Measurements from ENCODE around the gene CABLES1.
A peak's percentile ranks its signal among the peaks of the same experiment; 100 is the strongest.
"Not testable (repeated sequence)": the region's sequence is repeated elsewhere in the genome, so short reads cannot be mapped to it uniquely, and the experiment has no call there.

Gene CABLES1

DNA sequence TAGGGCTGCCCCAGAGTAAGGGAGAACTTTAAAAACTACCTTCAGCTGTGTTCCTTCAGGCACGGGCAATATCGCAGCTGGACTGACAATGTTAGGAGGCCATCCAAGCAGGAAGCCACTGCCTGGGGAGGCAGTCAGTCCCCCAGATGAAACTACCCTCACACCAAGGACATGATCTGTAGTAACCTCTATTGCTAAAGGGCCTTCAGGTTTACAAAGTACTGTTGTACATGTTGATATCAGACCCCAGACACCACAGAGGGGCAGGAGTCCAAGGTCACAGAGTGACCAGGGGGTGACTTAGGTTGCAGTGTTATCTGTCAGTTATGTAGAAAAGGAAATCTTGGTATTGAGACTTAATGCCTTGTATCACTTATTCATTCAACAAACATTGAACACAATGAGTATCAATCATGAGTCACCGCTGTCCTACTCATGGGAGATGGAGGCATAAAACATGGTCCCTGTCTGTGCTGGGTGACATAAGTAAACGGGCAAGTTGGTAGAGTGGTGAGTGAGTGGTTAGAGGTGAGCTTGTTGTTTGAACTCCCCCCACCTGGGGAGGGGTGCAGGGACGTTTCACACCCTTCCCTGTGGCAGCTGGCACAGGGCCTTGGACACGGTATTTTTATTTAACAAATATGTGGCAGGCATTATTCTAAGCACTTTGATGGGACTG lies 7.1 kb downstream of the CABLES1 start:
- no peak for DNase-seq (ENCODE audit: low spot score)

DNA sequence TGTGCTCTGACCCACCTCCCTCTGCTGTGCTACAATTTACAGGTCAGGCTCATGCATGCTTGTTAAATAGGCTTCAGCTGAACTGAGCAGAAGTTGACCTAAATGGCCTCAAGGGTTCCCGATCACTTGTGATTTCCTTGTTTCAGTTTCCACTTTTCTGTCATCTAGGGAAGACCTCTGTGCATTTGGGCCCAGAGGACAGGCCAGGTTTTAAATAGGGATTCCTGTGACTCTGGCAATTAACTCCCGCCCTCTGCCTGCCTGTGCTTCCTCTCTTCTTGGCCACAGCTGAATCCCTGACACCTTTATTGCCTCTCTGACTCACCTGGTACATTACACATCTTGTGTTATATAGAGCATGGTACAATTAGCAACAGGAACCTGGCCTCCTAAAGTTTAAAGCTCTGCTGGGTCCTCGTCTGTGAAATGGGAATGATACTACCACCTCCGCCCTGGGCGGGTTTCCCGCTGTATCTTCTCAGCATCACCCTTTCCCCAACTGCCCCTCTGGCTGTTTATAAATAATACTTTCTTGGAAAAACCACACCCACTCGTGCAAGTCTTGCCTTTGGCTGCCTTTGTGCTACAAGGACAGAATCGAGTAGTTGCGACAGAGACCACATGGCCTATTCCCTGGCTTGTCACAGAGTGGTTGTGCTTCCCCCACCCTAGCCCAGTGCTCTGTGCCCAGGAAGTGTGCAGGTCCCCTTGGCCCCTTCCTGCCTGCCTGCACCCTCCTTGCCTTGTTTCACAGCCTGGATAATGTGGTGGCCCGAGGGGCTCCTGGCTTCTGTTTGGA lies 7.9 kb downstream of the CABLES1 start:
- DNase-seq (ENCODE audit: low spot score), result no peak

DNA sequence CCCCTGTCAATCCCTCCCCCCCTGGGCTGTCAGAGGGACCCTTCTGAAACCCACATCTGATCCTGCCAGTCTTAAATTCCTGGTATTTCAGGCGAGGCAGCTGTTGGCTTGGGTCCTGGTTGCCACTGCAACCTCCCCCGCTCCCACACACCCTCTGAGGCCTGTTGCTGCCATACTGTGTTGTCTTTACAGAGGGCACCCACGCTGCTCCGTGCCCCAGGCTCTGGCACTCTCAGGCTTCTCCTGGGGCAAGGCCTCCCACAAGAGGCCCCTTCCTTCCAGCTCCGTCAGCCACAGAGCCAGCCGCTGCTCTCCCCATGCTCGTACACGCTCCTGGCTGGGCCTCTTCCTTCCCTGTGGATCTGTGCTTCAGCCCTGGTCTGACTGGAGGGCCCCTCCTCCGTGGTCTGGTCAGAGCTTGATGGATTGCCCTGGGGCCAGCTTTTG lies 8.6 kb downstream of the CABLES1 start:
- DNase-seq (ENCODE audit: low spot score), result peak; percentile 72

DNA sequence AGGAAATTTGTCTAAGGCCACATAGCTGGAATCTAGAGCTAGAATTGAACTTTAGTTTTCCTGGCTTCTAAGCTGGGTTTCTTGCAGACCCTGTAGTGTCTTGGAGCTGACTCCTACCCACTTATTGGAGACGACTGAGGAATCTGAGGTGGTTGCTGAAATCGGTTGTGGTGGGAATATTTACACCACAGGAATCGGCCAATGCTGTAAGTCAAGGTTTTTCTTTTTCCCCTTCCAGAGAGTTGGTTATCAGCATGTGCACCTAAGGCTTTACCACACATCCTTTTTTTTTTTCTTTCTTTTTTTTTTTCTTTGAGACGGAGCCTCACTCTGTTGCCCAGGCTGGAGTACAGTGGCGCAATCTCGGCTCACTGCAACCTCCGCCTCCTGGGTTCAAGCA lies 9.4 kb downstream of the CABLES1 start:
- DNase-seq (ENCODE audit: low spot score), result no peak

DNA sequence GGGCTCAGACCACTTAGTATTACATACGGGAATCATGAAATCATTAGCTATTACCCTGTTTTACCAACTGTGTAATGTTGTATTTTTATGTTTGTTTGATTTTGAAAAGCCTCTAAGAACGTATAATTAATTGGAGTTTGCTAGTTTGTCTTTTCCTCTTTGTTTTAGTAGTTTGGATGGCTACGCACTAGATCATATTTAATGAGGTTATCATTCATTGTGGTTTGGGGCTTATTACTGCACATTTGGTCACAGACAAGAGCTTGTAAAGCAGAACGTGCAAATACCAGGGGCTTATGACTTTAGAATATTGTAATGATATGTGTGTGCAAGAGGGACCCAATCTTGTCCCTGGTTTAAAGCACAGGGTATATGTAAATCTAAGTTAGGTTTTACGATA lies 10.3 kb downstream of the CABLES1 start:
- DNase-seq (ENCODE audit: low spot score), result no peak

DNA sequence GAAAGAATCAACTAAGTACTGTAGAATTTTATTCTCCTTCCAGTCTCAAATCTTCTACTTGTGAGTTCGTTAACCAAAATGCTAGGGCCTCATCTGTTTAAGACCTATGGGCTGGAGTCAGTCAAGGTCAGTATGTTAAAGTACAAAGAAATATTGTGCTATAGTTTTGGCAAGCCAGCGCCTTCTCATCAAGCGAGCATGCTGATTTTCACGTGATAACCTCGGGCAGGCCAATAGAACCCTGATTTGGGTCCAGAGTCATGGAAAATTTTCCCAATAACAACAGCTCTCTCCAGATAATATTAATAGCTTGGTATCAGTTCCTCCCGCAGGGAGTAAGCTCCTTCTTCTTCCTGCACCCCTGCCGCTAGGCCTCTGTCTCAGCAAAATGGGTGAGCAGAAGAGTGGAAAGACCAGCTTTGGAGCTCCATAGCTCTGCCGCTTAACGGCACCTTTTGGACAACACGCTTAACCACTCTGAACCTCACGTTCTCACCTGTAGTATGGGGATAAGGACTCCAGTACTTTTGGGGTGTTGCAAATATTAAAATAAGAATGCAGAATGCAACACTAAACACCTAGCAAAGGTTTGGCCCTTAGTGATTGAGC lies 11.7 kb downstream of the CABLES1 start:
- DNase-seq (ENCODE audit: low spot score), result no peak

DNA sequence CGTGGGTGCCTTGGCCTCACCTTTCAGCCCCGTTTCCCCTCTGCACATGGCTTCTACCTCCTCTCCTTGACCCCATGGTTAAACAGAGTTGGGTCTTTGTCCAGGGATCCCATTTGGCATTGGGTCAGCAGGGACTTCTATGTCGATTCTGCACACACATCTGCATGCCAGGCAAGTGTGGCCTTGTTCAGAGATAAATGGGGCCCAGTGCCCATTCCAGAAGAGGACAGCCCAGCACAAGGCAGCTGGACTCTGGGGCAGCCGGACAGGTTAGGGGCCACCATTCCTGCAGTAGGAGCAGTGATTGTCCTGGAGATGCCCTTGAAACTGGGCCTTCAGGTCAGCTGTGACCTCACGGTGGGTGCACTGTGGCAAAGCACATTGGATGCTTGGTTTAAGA lies 13.1 kb downstream of the CABLES1 start:
- no peak for DNase-seq (ENCODE audit: low spot score)

DNA sequence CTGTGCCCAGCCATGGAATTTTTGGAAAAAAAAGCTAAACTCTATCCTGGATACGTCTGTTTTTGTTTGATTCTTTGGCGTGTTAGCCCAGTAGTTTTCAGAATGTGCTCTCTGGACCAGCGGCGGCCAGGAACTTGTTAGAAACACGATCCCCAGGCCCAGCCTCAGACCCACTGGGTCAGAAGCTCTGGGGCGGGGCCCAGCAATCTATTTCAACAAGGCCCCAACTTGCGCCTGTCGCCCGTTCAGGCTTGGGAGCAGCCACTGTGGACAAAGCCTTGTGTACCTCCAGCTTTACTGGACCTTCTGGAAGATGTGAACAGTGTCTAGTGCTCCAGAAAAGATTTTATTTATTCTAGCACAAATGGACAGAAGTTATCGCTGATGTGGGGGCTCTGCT lies 14.3 kb downstream of the CABLES1 start:
- no peak for DNase-seq (ENCODE audit: low spot score)

DNA sequence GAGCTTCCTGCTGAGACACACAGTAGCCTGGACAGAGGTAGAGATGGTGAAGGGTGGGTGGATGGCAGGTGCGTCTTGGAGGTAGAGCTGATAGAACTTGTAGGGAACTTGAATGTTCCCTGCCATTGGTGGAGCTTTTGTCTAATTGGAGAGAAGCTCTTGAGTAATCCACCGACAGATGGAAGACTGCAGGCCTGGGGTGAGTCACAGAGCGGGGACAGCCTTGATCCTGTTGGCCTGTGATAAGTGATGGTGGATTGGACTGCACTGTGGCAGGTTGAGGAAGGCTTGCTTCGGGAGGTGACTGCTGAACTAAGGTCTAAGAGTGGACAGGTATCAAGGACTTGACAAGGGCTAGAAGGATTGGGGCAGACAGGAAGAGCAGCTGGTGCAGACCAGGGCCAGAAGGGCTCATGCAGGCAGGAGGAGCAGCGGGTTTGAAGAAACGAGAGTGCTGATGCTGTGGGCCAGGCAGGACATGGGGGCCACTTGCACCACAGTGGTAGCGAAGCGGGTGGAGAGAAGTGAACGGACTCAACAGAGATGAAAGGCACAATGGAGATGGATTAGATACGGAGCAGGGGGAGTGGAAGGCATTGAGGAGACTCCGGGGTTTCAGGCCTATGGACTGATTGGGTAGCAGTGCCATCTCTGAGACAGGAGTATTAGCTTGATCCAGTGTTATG lies 16.3 kb downstream of the CABLES1 start:
- no peak for DNase-seq (ENCODE audit: low spot score)

DNA sequence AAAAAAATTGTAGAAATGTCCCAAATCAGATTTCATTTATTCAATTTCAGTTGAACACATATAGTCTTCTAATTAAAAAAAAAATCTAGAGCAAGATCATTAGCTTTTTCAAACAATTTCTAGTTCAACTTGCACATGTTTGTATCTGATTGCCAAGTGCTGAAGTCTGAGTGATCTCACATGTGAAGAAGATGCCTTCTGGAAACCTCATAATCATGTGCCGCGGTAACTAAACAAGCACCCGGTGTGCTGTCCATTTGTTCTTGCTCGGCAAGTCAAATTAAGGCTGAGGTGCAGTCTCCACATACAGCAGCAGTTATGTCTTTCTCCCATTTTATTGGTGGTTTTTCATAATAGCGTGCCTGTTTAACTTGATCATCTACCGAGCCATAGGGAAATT lies 18.7 kb downstream of the CABLES1 start:
- no peak for DNase-seq (ENCODE audit: low spot score)

DNA sequence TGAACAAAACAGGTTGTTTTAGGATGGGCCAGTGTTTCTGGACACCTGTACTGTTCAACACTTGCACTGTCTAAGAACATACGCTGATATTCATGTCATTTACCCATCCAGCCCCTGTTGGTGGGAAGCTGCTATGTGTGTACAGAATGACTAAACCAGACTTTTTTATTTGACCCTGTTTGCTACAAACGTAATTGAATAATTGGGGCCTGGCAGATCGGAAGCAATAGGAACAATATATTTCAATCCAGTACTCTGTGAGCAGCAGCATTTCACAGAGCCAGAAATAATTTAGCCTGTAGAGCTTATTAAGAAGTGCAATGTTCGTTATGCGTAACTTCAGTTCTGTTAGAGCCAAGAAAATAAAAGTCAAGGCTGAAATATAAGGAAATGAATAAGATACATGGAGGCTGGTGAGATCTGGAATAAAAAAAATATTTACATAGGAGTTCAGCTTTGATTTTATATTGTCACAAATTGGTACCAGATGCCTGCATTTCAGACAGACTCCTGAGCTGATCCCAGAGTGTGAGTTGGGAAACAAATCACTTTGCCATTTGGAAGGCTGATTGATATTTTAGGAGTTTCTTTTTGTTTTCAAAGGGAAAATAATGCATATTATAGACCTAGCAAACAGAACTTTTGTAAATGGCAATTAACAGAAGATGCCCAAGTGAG lies 19.7 kb downstream of the CABLES1 start:
- no peak for DNase-seq (ENCODE audit: low spot score)

DNA sequence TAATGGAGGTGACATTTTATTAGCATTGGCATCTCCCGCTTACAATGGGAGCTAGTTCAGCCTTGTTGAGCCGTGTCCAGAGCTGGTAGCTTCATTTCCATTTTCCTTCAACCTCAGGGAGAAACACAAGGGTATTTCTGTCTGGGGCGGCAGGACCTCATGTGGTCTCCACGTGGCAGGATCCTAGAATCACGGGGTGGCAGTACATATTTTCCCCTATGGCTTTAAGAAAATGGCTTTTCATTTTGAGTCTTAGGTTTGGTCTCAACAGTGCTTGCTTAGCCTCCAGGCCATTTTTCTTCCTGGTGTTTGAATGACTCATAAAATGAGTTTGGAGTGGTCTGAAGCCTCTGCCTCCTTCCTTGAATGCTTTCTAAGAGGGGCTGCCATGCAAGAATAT lies 20.3 kb downstream of the CABLES1 start:
- no peak for DNase-seq (ENCODE audit: low spot score)

DNA sequence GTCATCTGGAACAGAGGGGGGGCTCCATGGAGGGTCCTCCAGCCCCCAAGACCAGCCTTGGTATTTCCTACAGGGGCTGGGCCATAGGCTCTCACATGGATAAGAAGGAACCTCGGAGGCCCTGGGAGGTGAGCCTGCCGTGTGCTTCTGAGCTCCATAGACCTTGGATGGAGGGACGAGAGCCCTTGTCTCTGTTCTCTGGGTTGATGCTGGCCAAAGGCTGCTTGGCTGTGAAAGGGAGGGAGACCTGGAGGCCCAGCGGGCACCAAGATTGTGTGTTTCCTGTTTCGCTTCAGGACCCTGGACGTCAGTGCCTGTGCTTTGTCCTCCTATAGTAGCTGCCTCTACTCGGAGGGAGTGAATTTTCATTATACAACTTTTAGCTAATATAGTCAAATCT lies 20.8 kb downstream of the CABLES1 start:
- DNase-seq (ENCODE audit: low spot score), result no peak

DNA sequence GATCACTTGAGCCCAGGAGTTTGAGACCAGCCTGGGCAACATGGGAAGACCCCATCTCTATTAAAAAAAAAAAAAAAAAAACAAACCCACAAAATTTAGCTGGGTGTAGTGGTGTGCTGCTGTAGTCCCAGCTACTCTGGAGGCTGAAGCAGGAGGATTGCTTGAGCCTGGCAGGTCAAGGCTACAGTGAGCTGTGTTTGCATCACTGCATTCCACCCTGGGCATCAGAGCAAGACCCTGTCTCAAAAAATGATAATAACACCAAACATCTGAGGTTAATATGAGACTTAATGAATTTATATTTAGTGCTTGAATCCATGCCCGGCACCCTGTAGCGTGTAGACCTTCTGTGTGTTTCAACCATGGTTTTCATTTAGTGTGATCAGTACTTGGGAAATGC lies 22.8 kb downstream of the CABLES1 start:
- no peak for DNase-seq (ENCODE audit: low spot score)

DNA sequence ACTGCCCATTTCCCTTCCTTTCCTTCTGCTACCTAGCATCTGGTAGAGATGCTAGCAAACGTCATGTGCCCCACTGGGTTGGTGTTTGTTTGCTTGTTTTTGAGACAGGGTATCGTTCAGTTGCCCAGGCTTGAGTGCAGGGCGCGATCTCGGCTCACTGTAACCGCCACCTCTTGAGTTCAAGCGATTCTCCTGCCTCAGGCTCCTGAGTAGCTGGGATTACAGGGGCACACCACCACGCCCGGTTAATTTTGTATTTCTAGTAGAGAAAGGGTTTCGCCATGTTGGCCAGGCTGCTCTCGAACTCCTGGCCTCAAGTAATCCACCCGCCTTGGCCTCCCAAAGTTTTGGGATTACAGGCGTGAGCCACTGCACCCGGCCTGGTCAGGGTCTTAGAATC lies 23.6 kb downstream of the CABLES1 start:
- not testable (repeated sequence) for DNase-seq (ENCODE audit: low spot score)

DNA sequence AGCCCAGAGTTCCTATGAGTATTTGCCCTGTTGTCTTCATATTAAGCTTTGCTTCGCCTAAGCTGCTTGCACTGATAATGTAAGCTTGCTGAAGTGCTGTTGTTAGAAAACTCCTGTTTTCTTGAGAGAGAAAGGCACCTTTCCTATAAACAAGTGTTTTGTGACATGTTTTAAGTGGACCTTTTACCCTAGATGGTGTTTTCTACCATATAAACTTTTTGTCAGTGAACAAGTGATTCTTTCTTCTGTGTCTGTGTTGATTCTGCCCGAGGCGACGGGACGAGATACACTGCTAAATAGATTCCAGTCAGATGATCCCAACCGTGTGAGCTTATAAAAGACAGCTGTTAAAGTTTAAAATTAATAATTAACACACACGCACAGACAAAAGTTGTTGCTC lies 24.1 kb downstream of the CABLES1 start:
- DNase-seq (ENCODE audit: low spot score), result no peak

DNA sequence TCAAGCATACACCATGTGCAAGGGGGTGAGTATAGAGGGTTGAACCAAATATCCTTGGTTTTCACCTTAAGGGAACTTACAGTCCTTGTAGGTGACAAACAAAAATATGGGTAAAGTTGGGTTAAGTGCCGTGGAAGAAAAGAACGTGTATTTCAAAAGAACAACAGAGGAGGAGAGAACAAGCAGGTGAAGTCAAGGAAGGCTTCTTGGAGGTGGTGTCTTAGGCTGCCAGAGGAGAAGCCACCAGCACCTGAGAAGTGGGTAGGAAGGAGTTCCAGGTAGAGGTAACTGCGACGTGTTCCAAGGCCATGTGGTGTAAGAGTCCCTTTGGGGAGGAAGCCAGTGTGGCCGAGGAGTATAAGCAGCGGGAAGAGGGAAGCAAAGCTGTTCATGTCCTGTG lies 27.2 kb downstream of the CABLES1 start:
- no peak for DNase-seq (ENCODE audit: low spot score)

DNA sequence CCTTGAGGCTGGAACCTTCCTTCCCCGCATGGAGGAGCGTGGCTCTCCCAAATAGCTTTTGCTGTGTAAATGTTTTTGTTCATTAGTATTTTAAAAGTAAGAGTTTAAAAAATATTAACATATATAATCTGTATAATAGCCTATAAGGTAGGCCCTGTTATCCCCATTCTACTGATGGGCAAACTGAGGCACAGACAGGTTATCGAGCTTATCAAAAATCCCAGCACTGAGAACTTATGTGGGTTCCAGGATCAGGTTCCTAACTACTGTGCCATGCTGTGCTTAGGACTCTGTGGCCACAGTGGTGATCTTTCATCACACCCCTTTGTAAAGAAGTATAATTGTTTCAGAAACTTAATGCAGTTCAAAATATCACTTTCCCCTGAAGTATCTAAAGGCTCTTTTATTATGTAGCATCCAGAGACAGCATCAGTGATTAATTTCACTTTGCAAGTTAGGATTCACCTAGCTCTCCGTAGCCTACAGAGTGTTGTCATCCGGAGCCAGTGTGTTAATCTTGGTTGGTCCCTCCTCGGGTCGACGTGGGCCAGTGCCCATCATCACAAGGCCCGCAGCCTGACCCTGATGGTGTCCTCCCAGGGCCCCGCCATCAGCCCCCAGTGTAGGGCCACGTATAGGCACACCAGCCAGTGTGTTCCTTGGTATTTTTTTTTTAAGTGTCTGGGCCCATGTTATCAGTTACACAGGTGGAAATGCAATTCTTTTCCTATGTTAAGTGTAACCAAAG lies 28.7 kb downstream of the CABLES1 start:
- DNase-seq (ENCODE audit: low spot score), result no peak

DNA sequence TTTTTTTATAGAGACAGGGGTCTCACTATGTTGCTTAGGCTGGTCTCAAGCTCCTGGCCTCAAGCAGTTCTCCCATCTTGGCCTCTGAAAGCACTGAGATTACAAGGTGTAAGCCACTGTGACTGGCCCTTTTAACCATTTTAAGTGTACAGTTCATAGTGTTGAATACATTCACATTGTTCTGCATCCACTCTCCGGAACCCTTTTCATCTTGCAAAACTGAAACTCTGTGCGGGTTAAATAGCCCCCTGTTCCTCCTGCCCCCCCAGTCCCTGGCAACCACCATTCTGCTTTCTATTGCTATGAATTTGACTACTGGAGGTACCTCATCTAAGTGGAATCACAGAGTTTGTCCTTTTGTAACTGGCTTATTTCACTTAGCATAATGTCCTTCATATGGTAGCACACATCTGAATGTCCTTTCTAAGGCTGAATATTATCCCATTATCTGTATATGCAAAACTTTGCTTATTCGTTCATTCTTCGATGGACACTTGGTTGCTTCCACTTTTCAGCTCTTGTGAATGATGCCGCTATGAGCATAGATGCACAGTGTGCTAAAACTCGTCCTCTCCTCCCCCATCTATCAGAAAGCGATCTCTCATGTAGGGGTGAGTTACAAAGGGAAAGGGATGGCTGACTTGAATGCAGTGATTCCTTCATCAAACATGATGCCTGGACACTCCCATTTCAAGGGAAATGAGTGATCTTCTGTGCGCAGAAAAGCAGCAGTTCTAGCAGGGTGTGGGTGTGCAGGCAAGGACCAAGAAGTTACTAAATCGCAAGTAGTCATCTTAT lies 30.2 kb downstream of the CABLES1 start:
- DNase-seq (ENCODE audit: low spot score), result no peak

DNA sequence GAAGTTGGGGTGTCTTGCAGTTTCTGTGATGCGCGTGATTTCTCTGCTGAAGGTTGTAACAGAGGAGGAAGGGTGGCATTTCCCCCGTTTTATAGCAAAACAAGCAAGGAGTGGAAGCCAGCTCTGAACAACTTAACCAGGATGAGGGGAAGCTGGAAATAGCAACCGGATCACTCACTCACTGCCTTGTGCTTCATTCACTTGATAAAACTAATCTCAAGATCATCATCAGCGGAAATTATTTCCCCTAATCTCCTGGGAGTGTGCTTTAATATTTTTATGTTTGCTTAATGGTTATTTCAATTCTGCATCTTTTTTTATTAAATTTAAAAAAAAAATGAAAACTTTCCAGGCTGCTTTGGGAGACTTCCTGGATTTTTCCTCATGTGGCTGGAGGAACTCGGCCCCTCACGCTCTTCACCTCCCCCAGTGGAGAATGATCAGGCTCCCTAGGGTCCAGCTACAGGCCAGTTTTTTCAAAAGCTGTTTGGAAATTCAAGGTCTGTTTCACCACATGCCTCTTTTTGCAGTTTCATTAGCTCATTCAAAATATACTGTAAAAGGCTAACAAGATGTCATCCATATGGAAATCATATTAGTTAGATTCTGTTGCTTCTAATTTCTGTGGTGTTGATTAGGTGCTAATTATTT lies 31.7 kb downstream of the CABLES1 start:
- DNase-seq (ENCODE audit: low spot score), result no peak
